HG03354 (cell line): ENCODE measurements around the gene NFE2L1.
A peak's percentile ranks its signal among the peaks of the same experiment; 100 is the strongest.
"Not testable (repeated sequence)": the region's sequence is repeated elsewhere in the genome, so short reads cannot be mapped to it uniquely, and the experiment has no call there.

ENCODE experiments used
- ATAC-seq: cut with Tn5 transposase; IDR thresholded peaks from one replicate; pipeline ENCODE4 v1.9.1; 2021; ENCODE audit warnings: mild to moderate bottlenecking; ENCODE audit not compliant: unreplicated experiment, poor library complexity, severe bottlenecking

The NFE2L1 gene

DNA sequence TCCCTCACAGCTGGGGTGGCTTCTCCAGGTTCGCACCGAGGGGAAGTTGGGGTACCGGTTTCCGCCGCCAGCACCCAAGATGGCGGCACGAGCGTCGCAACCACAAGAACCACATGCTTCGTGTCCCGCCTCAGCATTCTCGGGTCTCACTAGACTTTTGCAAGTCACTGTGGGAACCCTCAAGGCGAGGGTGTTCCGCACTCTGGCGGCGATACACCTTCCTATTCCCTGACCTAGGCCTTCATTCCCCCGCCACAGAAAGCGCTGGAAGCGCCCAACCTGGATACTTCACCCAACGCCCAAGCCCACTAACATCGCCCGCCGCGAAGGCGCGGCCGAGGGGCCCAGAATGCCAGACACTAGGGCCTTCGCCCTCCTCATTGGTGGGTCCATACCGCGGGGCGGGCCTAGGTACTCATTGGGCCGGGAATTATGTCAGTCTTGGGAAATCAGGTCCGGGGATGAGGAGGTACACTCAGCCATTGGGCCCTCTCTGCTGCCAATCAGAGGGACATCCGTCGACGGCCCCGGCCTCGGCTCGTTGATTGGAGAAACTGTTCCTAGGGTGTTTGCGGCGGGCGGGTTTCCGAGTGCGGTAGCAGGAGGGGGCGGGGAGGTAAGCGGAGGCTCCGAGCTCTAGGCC is at the start of gene NFE2L1:
Gene NFE2L1 (plus strand): TSS at position 619 of the 643 bp plus-strand sequence. CDS start 2,760 bp downstream, outside the sequence.
- peak; percentile 93 for ATAC-seq

- no peak for ATAC-seq
Observed at GRCh38 chr17:47999582-47999981, 48.6 kb upstream of the NFE2L1 start.

DNA sequence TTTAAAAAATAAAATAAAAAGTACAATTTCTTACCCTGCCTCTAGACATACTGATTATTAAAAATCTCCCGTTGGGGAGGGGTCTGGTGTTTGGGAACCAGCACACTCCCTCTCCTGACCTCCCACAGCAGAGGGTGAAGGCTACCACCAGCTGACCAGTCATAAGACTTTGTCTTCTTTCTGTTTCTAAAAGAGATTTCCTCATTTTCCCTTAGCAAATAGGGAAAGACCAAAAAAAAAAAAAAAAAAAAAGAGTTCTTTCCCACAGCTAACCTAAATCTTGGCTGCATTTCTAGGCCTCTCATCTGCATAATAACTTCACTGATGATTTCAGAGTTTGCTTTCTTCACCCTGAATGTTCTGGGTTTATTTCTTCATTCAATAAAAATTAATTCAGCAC is 47.0 kb upstream of the NFE2L1 start:
- ATAC-seq: no peak

DNA sequence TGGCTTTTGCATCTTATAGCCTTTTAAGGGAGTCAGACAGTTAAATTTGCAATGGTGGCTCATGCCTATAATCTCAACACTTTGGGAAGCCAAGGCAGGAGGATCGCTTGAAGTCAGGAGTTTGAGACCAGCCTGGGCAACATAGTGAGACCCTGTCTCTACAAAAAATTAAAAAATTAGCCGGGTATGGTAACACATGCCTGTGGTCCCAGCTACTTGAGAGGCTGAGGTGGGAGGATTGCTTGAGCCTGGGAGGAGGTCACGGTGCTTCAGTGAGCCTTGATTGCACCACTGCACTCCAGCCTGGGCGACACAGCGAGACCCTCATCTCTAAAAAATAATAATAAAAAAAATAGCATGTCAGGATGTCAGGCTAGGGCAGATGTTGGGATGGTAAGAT is 46.5 kb upstream of the NFE2L1 start:
- ATAC-seq: not testable (repeated sequence)

DNA sequence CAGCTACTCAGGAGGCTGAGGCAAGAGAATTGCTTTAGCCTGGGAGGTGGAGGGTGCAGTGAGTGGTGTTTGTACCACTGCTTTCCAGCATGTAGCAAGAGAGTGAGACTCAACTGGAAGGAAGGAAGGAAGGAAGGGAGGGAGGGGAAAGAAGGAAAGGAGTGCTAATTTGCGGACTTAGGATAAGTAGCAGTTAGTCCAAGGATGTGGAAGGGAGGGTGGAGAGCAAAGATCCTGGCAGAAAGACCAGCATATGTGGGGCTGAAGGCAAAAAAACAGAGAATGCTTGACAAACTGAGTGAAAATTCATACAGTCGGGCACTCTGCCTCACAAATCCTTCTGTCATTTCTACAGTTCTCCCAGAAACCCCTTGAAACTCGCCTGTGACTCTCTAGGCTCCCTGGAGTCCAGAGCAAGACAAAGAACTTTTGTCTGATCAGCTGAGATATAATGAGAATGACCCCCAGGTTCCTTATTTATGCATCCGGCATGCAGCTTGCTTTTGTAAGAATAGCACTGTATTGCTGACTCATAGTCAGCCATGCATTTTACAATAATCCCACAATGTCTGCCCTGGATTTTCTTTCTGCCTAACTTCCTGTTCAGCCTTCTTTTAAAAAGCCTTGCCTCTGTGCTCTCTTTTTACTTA is 45.8 kb upstream of the NFE2L1 start:
- ATAC-seq: peak; percentile 62

GRCh38 chr17:48002916-48003416 is 45.2 kb upstream of the NFE2L1 start:
- no peak for ATAC-seq

DNA sequence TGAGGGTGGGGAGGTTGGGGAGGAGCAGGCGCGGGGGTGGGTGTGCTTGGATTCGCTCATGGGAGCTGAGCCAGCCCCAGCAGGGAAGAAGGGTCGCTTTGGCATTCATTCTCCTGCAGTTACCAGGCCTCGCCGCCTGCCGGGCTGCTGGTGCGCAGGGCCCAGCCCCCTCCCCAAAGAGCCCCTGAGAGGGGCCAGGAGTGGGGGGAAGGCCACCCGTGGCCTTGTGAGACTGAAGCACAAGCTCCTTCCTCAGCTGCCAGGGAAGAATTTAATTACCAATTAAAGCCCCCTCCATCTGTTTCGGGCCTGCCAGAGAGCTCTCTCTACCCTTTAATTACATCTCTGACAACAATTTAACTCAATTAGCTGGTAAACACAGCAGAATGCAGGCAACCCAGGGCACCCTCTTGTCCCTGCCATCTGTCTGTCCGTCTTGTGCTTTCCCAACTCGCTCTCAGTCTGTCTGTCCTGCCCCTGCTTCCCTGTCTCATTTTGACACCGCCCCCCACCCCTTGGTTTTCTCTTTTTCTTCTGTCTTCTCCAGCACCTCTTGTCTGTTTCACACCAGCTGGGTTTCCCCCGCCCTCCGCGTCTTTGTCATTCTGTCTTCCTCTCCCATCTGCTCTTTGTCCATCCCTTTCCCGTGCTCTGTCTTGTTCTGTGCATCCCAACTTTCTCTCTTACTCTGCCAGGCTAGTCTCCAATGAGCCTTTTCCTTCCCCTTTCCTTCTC is 44.6 kb upstream of the NFE2L1 start:
- no peak for ATAC-seq

GRCh38 chr17:48004983-48005382 is 43.2 kb upstream of the NFE2L1 start:
- ATAC-seq: no peak

DNA sequence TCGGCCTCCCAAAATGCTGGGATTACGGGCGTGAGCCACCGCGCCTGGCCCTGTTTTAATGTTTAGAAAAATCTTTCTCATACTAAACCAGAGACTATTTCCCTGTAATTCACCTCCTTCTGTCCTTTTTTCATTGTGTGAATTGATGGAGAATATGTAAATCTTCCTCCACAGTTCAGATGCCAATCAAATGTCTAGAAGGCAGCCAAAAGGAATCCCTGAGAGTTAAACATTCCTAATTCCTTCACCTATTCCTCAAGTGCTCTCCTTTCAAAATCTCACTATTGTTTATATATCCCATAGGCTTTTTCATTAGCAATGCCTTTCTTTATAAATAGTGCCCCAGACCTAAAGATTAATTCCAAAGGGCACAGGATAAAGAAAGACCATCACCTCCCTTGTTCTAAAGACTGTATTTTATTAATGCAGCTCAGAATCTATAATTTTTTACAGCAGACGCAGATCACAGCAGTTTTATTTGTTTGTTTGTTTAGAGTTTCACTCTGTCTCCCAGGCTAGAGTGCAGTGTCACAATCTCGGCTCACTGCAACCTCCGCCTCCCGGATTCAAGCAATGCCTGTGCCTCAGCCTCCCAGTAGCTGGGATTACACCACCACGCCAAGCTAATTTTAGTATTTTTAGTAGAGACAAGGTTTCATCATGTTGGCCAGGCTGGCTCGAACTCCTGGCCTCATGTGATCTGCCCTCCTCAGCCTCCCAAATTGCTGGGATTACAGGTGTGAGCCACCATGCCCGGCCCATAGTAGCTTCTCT is 41.0 kb upstream of the NFE2L1 start:
- ATAC-seq: no peak

DNA sequence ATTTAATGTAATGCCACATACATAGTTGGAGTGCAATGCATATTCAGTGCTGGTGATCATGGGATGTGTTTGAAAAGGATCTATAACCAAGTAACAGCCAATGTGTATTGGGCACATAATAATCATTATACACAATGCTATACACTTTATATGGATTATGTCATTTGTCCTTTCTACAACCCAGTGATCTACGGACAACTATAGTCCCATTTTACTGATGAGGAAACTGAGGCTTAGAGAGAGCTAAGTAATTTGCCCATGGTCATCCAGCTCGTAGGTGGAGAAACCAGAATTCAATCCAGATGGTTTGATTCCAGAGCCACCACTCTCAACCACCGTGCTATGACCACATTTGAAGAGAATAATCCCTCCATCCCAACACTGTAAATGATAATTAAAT is 38.0 kb upstream of the NFE2L1 start:
- no peak for ATAC-seq

GRCh38 chr17:48011405-48012150 is 36.6 kb upstream of the NFE2L1 start:
- ATAC-seq: no peak

GRCh38 chr17:48012151-48012520 is 36.0 kb upstream of the NFE2L1 start:
- peak; percentile 79 for ATAC-seq

- no peak for ATAC-seq
Observed at GRCh38 chr17:48012654-48013053, 35.5 kb upstream of the NFE2L1 start.

GRCh38 chr17:48013876-48014594 is 34.1 kb upstream of the NFE2L1 start:
- no peak for ATAC-seq

DNA sequence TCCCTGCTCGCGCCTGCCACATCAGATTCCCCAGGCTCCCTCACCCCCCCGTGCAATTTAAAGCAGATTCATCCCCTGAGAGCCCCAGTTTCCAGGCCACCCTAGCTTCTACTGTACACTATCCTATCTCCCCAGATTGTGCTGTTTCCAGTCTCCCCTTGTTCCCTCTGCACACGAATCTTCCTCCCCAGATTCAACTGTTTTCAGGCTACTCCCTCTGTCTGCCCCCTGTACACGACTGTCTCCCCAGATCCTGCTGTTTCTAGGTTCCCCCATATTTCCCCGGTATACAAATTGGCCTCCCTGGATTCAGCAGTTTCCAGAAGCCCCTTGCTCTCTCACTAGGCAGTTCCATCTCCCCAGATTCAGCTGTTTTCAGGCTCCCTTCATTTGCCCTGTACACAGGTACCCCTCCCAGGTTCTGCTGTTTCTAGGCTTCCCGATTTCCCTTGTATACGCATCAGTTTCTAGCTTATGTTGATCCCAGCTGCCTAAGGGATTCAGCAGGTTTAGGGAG is 33.5 kb upstream of the NFE2L1 start:
- ATAC-seq: no peak

DNA sequence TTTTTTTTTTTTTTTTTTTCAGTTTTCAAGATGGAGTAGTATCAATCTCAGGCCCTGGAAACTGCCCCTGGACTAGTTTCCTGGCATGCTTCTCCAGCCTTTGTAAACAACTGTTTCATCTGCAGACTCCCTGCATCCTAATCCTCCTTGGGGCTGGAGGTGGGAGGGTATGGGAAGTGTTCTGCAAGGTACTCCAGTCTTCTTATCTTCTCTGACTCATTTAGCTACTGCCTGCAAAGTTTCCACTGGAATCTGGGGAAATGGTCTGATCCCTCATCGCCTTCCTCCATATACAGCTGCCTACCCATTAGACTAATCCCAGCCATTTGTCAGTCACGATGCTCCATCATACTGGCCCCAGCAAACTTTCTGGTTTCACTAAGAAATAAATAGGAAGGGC is 32.0 kb upstream of the NFE2L1 start:
- ATAC-seq: no peak

GRCh38 chr17:48017817-48018158 is 30.4 kb upstream of the NFE2L1 start:
- ATAC-seq: not testable (repeated sequence)

DNA sequence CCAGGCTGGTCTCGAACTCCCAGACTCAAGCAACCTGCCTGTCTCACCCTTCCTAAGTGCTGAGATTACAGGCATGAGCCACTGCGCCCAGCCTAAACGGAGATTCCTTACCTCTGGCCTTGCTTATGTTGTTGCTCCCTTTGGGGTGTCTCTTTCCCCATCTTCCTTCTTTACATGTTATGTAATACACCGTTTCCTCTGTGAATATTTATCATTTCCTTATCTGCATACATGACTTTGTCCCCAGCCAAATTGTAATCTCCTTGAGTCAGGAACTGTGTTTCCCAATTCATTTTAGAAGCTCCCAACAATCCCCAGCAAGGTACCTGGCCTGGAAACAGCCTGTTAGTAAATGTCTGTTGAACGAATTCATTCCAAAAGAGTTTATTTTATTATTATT is 26.2 kb upstream of the NFE2L1 start:
- no peak for ATAC-seq

- ATAC-seq: no peak
Observed at GRCh38 chr17:48022901-48023300, 25.3 kb upstream of the NFE2L1 start.
